Neural crest cell (in vitro differentiated cells): Measurements from ENCODE around the gene DAB2IP. TPM values are rescaled to one million over a fixed set of nuclear protein-coding genes. Genes with fewer than 3 reads are reported as not detected.
A peak's percentile ranks its signal among the peaks of the same experiment; 100 is the strongest.

Experiments used
- DNase-seq: peaks from one replicate; pipeline ENCODE4 v3.0.0; 2021; ENCODE audit warnings: low read depth, mixed read lengths, low spot score
- H3K27ac Mint-ChIP-seq: one replicate; pipeline ENCODE4 v1.8.0; 2021; ENCODE audit warnings: mild to moderate bottlenecking, mixed read lengths; ENCODE audit not compliant: unreplicated experiment
- H3K27me3 Mint-ChIP-seq: 2 replicates; pipeline ENCODE4 v1.8.0; 2021; ENCODE audit warnings: low read depth, mild to moderate bottlenecking, mixed read lengths
- H3K36me3 Mint-ChIP-seq: 2 replicates; pipeline ENCODE4 v1.8.0; 2021; ENCODE audit warnings: low read depth, mild to moderate bottlenecking, mixed read lengths
- H3K4me1 Mint-ChIP-seq: 2 replicates; pipeline ENCODE4 v1.8.0; 2021; ENCODE audit warnings: mixed read lengths
- H3K4me3 Mint-ChIP-seq: one replicate; pipeline ENCODE4 v1.8.0; 2021; ENCODE audit warnings: mild to moderate bottlenecking, mixed read lengths
- H3K9me3 Mint-ChIP-seq: 2 replicates; pipeline ENCODE4 v1.8.0; 2021; ENCODE audit warnings: mixed read lengths
- total RNA-seq: library from RNA; stranded (reverse); gene quantifications from 2 replicates; pipeline ENCODE4 v1.2.1, GENCODE V29; 2021
- TF ChIP-seq, protein P1 (sequence below): fragments of 200-600 bp; sonication (generic); conservative IDR thresholded peaks from 2 replicates; pipeline ENCODE4 v1.5.0; 2021; ENCODE audit warnings: antibody characterized with exemption, mild to moderate bottlenecking

DAB2IP gene
- total RNA-seq, 1 donor from 2014 or later, result 48.3 TPM

DNA sequence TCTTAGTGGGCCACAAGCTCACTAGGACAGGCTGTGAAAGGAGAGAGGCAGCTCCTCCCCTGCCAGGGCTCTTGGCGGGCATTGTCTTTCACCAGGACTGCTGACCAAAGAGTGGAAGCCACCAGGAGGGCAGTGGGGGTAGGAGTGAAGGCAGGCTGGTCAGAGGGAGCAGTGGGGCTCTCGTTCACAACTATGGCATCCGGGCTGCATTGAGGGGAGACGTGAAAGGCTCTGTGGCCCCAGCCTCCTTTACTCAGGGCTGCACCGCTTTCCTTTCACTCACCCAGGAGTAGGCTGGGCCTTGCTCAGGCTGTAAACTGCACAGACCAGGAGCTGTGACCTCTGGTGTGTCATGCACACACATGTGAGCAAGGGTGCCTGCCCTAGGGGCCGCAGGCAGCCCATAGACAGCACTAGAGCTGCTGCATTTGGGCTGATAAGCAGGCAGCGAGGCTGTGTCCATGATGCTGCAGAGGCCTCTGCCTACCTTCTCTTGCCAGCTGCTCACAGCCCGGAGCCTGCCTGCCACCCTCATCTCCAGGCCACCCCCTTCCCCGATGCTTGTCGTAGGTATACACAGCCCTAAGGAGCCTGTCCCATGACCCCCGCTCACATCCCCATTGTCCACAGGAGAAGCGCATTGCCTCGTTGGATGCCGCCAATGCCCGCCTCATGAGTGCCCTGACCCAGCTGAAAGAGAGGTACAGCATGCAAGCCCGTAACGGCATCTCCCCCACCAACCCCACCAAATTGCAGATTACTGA, 130.4 kb downstream of the DAB2IP start:
- no peak for DNase-seq
- TF ChIP-seq, protein P1, sequence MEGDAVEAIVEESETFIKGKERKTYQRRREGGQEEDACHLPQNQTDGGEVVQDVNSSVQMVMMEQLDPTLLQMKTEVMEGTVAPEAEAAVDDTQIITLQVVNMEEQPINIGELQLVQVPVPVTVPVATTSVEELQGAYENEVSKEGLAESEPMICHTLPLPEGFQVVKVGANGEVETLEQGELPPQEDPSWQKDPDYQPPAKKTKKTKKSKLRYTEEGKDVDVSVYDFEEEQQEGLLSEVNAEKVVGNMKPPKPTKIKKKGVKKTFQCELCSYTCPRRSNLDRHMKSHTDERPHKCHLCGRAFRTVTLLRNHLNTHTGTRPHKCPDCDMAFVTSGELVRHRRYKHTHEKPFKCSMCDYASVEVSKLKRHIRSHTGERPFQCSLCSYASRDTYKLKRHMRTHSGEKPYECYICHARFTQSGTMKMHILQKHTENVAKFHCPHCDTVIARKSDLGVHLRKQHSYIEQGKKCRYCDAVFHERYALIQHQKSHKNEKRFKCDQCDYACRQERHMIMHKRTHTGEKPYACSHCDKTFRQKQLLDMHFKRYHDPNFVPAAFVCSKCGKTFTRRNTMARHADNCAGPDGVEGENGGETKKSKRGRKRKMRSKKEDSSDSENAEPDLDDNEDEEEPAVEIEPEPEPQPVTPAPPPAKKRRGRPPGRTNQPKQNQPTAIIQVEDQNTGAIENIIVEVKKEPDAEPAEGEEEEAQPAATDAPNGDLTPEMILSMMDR, result no peak
- peaks cover 29% of the 10 kb centered on the region for H3K36me3 Mint-ChIP-seq
- no peaks in the 10 kb centered on the region for H3K27me3 Mint-ChIP-seq
- no peak overlapping the region for H3K4me3 Mint-ChIP-seq
- H3K27ac Mint-ChIP-seq, result no peak overlapping the region
- H3K9me3 Mint-ChIP-seq, result no peaks in the 10 kb centered on the region
- peaks cover 46% of the 10 kb centered on the region for H3K4me1 Mint-ChIP-seq

DNA sequence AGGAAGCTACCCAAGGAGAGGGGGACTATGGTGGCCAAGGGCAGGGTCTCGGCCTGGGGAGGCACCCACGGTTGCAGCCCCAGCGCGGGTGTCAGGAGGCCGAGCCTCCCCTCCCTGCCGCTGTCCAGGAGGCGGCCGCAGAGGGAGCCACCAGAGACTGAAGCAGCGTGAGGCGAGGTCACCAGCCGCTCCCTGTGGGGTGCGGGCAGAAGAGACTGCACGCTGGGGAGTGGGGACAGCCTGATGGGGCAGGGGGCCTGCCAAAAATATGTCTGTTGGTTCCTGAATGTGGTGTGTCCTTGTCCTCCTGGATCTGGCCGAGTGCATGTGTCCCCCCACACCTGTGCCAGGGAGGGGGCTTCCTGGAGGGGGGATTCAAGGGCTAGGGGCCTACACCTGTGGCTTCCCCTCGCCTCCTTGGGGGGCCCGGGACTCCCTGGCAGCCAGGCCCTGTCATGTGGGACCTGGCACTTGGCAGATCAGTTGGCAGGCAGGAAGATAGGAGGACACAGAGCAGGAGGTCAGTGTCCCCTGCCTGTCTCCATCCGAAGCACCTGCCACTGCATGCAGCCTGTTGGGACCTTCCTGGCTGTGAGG, 131.2 kb downstream of the DAB2IP start:
- H3K9me3 Mint-ChIP-seq, result no peaks in the 10 kb centered on the region
- peaks cover 21% of the 10 kb centered on the region for H3K36me3 Mint-ChIP-seq
- H3K4me1 Mint-ChIP-seq, result peaks cover 46% of the 10 kb centered on the region
- H3K27me3 Mint-ChIP-seq, result no peaks in the 10 kb centered on the region
- TF ChIP-seq, protein P1, result no peak
- peak overlapping the region; percentile 75 for H3K27ac Mint-ChIP-seq
- DNase-seq, result no peak
- no peak overlapping the region for H3K4me3 Mint-ChIP-seq

DNA sequence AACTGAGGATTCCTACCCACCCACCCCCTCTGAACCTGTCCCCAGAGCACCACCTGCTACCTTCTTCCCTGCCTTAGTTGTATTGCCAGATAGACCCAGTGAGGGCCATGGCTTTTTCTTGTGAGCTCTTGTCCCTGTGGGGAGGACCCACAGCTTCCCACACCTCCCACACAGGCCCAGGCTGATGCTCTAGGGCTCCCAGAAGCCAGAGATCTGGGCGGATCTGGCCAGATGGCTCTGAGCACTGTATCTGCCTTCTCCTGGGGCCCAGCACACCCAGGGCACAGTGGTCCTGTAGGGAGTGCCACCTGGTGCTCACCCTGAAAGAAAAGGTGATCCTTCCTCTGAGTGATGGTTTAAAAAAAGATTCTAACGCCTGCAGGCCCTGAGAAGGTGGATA, 131.7 kb downstream of the DAB2IP start:
- H3K27me3 Mint-ChIP-seq, result no peaks in the 10 kb centered on the region
- H3K4me3 Mint-ChIP-seq, result no peak overlapping the region
- H3K4me1 Mint-ChIP-seq, result peaks cover 46% of the 10 kb centered on the region
- no peak for DNase-seq
- H3K36me3 Mint-ChIP-seq, result peaks cover 18% of the 10 kb centered on the region
- no peaks in the 10 kb centered on the region for H3K9me3 Mint-ChIP-seq
- peak overlapping the region; percentile 75 for H3K27ac Mint-ChIP-seq
- TF ChIP-seq, protein P1, result no peak

DNA sequence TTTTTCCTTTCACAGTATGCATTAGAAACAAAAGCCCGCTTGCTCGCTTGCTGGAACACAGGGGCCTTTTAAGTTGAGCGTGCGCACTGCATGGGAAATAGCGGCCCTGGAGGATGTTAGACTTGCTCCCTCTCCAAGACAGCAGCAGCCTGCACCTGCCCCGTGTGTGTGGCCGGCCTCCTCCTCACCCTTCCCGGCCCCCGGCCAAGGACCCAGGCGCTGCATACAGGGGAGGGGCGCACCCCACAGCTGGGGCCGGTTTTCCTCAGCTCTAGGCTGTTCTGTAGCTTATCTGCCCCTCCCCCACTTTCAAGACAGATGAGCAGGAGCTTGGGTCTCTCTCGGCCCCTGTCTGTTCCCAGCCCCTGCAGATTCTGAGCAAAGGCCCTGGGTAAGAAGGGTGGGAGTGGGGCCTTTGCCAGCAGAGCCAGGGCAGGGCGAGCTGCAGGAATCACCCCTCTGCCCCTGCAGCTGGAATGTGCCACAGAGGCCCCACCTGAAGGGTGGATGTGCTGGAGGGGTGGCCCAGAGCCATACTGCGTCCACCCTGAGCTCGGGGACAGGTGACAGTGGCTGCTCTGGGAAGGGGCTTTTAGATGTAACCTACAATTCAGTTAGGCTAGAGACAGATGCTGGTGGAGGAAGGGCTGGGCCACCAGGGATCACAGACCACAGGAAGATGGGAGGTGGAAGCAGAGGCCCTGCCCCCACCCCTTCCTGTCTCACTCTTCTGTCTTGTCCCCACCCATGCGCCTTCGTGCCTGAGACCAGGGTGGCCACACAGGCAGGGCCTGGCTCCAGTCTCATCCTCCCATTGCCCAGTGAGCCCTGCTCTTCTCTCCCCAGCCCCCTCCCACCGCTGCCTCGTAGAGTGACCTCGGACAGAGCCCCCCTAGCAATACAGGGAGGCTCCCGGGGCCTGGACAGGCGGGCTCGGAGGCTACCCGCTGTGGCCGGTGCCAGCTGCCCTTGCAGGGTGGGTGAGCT, 132.4 kb downstream of the DAB2IP start:
- TF ChIP-seq, protein P1, result no peak
- Mint-ChIP-seq H3K9me3 (no peaks in the 10 kb centered on the region), H3K4me3 (no peak overlapping the region), H3K36me3 (peaks cover 13% of the 10 kb centered on the region), H3K27ac (no peak overlapping the region), H3K27me3 (no peaks in the 10 kb centered on the region), H3K4me1 (peaks cover 41% of the 10 kb centered on the region)
- DNase-seq, result no peak

DNA sequence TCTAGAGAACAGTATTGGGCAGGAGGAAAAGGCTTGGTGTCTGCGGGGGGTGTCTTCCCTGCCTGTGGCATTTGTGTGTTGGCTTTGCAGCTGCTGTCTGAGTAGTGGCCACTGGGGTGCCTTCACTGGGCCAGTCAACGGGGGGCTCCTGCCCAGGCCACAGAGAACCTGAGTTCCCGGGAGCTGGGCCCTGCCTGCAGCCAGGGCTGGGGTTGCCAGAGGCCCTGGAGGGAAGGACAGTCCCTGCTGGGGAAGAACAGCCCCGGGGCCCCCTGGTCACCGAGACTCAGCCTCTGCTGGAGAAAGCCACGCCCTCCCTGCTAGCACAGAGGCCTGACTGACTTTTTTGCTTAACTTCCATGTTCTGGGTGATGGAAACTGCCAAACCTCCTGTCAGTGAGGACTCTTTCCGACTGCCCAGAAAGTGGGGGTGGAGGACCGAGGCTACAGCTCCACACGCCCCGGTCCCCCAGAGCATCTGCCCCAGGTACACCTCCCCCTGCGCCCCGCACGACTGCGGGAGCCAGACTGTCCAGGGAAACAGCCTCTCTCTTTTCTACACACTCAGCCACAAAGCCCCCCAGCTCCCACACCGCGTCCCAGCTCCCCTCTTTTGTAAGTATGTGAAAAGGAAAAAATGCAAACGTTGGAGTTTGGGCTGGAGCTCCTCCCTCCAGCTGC, 133.4 kb downstream of the DAB2IP start:
- peaks cover 11% of the 10 kb centered on the region for H3K36me3 Mint-ChIP-seq
- peaks cover 30% of the 10 kb centered on the region for H3K4me1 Mint-ChIP-seq
- no peak overlapping the region for H3K4me3 Mint-ChIP-seq
- no peak for DNase-seq
- no peak overlapping the region for H3K27ac Mint-ChIP-seq
- H3K9me3 Mint-ChIP-seq, result no peaks in the 10 kb centered on the region
- H3K27me3 Mint-ChIP-seq, result no peaks in the 10 kb centered on the region
- TF ChIP-seq, protein P1, result peak; percentile 22
